ENCODE data around the gene GGA1. TPM values are rescaled to one million over a fixed set of nuclear protein-coding genes. Genes with fewer than 3 reads are reported as not detected.
A peak's percentile ranks its signal among the peaks of the same experiment; 100 is the strongest.

GGA1 gene
- total and polyA plus RNA-seq, 3 experiments from 2014 or later: 34.9 to 74.3 (median 69.1) TPM

- POLR2A ChIA-PET: interaction anchor here (1.5 to 9.6 kb wide), 2 partner anchors 21 to 28 kb away, joined by 7 to 50 read pairs; partner anchors contain the start of genes GGA1 and PDXP
- H3K9me3 Mint-ChIP-seq: no peaks in the 10 kb centered on the region
- no peaks in the 10 kb centered on the region for H3K27me3 ChIP-seq (ENCODE audit: insufficient read depth, low read length, poor library complexity, severe bottlenecking)
- peaks cover 79% of the 10 kb centered on the region for H3K4me1 ChIP-seq (ENCODE audit: insufficient read depth, low read length)
- no peak overlapping the region for H3K4me3 ChIP-seq (ENCODE audit: low read length)
- no peaks in the 10 kb centered on the region for H3K27me3 Mint-ChIP-seq
- peaks cover 0 to 18% (median 2%) of the 10 kb centered on the region in 3 donors for H3K36me3 Mint-ChIP-seq
- peaks cover 61 to 92% (median 65%) of the 10 kb centered on the region in 3 donors for H3K4me1 Mint-ChIP-seq
- no peaks in the 10 kb centered on the region for H3K36me3 ChIP-seq (ENCODE audit: insufficient read depth, low read length)
- CTCF ChIA-PET: interaction anchor here (1.1 to 11.2 kb wide), 2 partner anchors 11 to 23 kb away, joined by 3 to 236 read pairs; partner anchors contain the start of gene SH3BP1
- H3K4me3 Mint-ChIP-seq: peak overlapping the region in 2 of 7 donors; percentile 9 to 44
- no peak overlapping the region for H3K27ac ChIP-seq (ENCODE audit: low read depth, low read length)
- peak overlapping the region in 4 of 8 donors; percentile 36 to 70 (median 49) for H3K27ac Mint-ChIP-seq
- DNase-seq: no peak
- H3K9me3 ChIP-seq (ENCODE audit: low read length): no peaks in the 10 kb centered on the region
Observed at GRCh38 chr22:37629928-37630327, 21.3 kb downstream of the GGA1 start.

GRCh38 chr22:37630839-37631435, 22.3 kb downstream of the GGA1 start:
- Histone ChIP-seq H3K4me1 (ENCODE audit: insufficient read depth, low read length) (peaks cover 77% of the 10 kb centered on the region), H3K4me3 (ENCODE audit: low read length) (no peak overlapping the region), H3K36me3 (ENCODE audit: insufficient read depth, low read length) (no peaks in the 10 kb centered on the region), H3K27me3 (ENCODE audit: insufficient read depth, low read length, poor library complexity, severe bottlenecking) (no peaks in the 10 kb centered on the region), H3K27ac (ENCODE audit: low read depth, low read length) (peak overlapping the region; percentile 59), H3K9me3 (ENCODE audit: low read length) (no peaks in the 10 kb centered on the region)
- Mint-ChIP-seq H3K36me3 (peaks cover 0 to 14% (median 0%) of the 10 kb centered on the region in 3 donors), H3K9me3 (no peaks in the 10 kb centered on the region), H3K27ac (peak overlapping the region; percentile 79 to 97 (median 88)), H3K4me3 (peak overlapping the region in 4 of 7 donors; percentile 20 to 69 (median 48)), H3K4me1 (peaks cover 60 to 92% (median 63%) of the 10 kb centered on the region in 3 donors), H3K27me3 (no peaks in the 10 kb centered on the region)
- DNase-seq: no peak
- ChIA-PET POLR2A (interaction anchor here (0.9 to 9.6 kb wide), 4 partner anchors 12 to 45 kb away, joined by 4 to 50 read pairs (median 6); partner anchors contain the start of genes GGA1, LGALS1 and PDXP), CTCF (interaction anchor here (1.1 to 16.3 kb wide), 7 partner anchors 10 to 51 kb away, joined by 3 to 375 read pairs (median 4); partner anchors contain the start of genes LGALS1, NOL12, PDXP and SH3BP1)

- peaks cover 77% of the 10 kb centered on the region for H3K4me1 ChIP-seq (ENCODE audit: insufficient read depth, low read length)
- H3K27ac Mint-ChIP-seq: peak overlapping the region; percentile 65 to 97 (median 88)
- H3K27me3 Mint-ChIP-seq: no peaks in the 10 kb centered on the region
- H3K27me3 ChIP-seq (ENCODE audit: insufficient read depth, low read length, poor library complexity, severe bottlenecking): no peaks in the 10 kb centered on the region
- H3K4me1 Mint-ChIP-seq: peaks cover 65 to 92% (median 70%) of the 10 kb centered on the region in 3 donors
- no peaks in the 10 kb centered on the region for H3K9me3 ChIP-seq (ENCODE audit: low read length)
- ChIA-PET CTCF (interaction anchor here (0.8 to 16.3 kb wide), 9 partner anchors 8 to 50 kb away, joined by 3 to 375 read pairs (median 20); partner anchors contain the start of genes GGA1, LGALS1, NOL12 and PDXP), POLR2A (interaction anchor here (0.9 to 9.6 kb wide), 8 partner anchors 11 to 50 kb away, joined by 3 to 50 read pairs (median 6); partner anchors contain the start of genes GGA1, LGALS1 and PDXP)
- H3K36me3 ChIP-seq (ENCODE audit: insufficient read depth, low read length): no peaks in the 10 kb centered on the region
- peaks cover 0 to 14% (median 0%) of the 10 kb centered on the region in 3 donors for H3K36me3 Mint-ChIP-seq
- peak; percentile 30 to 75 (median 48) for DNase-seq
- H3K4me3 ChIP-seq (ENCODE audit: low read length): no peak overlapping the region
- H3K27ac ChIP-seq (ENCODE audit: low read depth, low read length): peak overlapping the region; percentile 59
- no peaks in the 10 kb centered on the region for H3K9me3 Mint-ChIP-seq
- H3K4me3 Mint-ChIP-seq: peak overlapping the region; percentile 54 to 90 (median 73)
Observed at GRCh38 chr22:37631448-37632173, 23.0 kb downstream of the GGA1 start.

GRCh38 chr22:37632174-37633088, 23.8 kb downstream of the GGA1 start:
- no peaks in the 10 kb centered on the region for H3K36me3 ChIP-seq (ENCODE audit: insufficient read depth, low read length)
- CTCF ChIA-PET: interaction anchor here (0.8 to 16.3 kb wide), 9 partner anchors 9 to 173 kb away, joined by 3 to 375 read pairs (median 20); partner anchors contain the start of genes GGA1, LGALS1, NOL12 and PDXP
- H3K36me3 Mint-ChIP-seq: peaks cover 0 to 14% (median 0%) of the 10 kb centered on the region in 3 donors
- peaks cover 77% of the 10 kb centered on the region for H3K4me1 ChIP-seq (ENCODE audit: insufficient read depth, low read length)
- DNase-seq: no peak
- H3K27me3 Mint-ChIP-seq: no peaks in the 10 kb centered on the region
- no peaks in the 10 kb centered on the region for H3K9me3 ChIP-seq (ENCODE audit: low read length)
- H3K27ac Mint-ChIP-seq: peak overlapping the region; percentile 89 to 99 (median 95)
- H3K27me3 ChIP-seq (ENCODE audit: insufficient read depth, low read length, poor library complexity, severe bottlenecking): no peaks in the 10 kb centered on the region
- no peaks in the 10 kb centered on the region for H3K9me3 Mint-ChIP-seq
- H3K4me1 Mint-ChIP-seq: peaks cover 65 to 92% (median 71%) of the 10 kb centered on the region in 3 donors
- POLR2A ChIA-PET: interaction anchor here (0.5 to 9.6 kb wide), 7 partner anchors 10 to 212 kb away, joined by 3 to 50 read pairs (median 6); partner anchors contain the start of genes ANKRD54, GGA1, LGALS1 and PDXP
- H3K4me3 ChIP-seq (ENCODE audit: low read length): peak overlapping the region; percentile 49
- H3K27ac ChIP-seq (ENCODE audit: low read depth, low read length): peak overlapping the region; percentile 59
- peak overlapping the region; percentile 72 to 95 (median 77) for H3K4me3 Mint-ChIP-seq

GRCh38 chr22:37633089-37633624, 24.5 kb downstream of the GGA1 start:
- DNase-seq: peak; percentile 44 to 80 (median 62)
- H3K4me3 Mint-ChIP-seq: peak overlapping the region; percentile 72 to 95 (median 77)
- peak overlapping the region; percentile 59 for H3K27ac ChIP-seq (ENCODE audit: low read depth, low read length)
- POLR2A ChIA-PET: interaction anchor here (0.5 to 9.6 kb wide), 6 partner anchors 9 to 211 kb away, joined by 3 to 50 read pairs (median 12); partner anchors contain the start of genes ANKRD54, GGA1, LGALS1 and PDXP
- H3K27ac Mint-ChIP-seq: peak overlapping the region; percentile 89 to 99 (median 95)
- peaks cover 77% of the 10 kb centered on the region for H3K4me1 ChIP-seq (ENCODE audit: insufficient read depth, low read length)
- peak overlapping the region; percentile 49 for H3K4me3 ChIP-seq (ENCODE audit: low read length)
- H3K9me3 ChIP-seq (ENCODE audit: low read length): no peaks in the 10 kb centered on the region
- no peaks in the 10 kb centered on the region for H3K27me3 Mint-ChIP-seq
- H3K27me3 ChIP-seq (ENCODE audit: insufficient read depth, low read length, poor library complexity, severe bottlenecking): no peaks in the 10 kb centered on the region
- H3K36me3 Mint-ChIP-seq: peaks cover 0 to 14% (median 0%) of the 10 kb centered on the region in 3 donors
- no peaks in the 10 kb centered on the region for H3K36me3 ChIP-seq (ENCODE audit: insufficient read depth, low read length)
- CTCF ChIA-PET: interaction anchor here (0.6 to 16.3 kb wide), 10 partner anchors 8 to 544 kb away, joined by 3 to 375 read pairs (median 12); partner anchors contain the start of genes GGA1, LGALS1, NOL12 and PDXP
- no peaks in the 10 kb centered on the region for H3K9me3 Mint-ChIP-seq
- H3K4me1 Mint-ChIP-seq: peaks cover 64 to 92% (median 69%) of the 10 kb centered on the region in 3 donors

GRCh38 chr22:37633625-37634416, 25.2 kb downstream of the GGA1 start:
- Histone ChIP-seq H3K4me1 (ENCODE audit: insufficient read depth, low read length) (peaks cover 77% of the 10 kb centered on the region), H3K4me3 (ENCODE audit: low read length) (peak overlapping the region; percentile 50), H3K9me3 (ENCODE audit: low read length) (no peaks in the 10 kb centered on the region), H3K27ac (ENCODE audit: low read depth, low read length) (peak overlapping the region; percentile 59), H3K27me3 (ENCODE audit: insufficient read depth, low read length, poor library complexity, severe bottlenecking) (no peaks in the 10 kb centered on the region), H3K36me3 (ENCODE audit: insufficient read depth, low read length) (no peaks in the 10 kb centered on the region)
- peaks cover 0 to 17% (median 0%) of the 10 kb centered on the region in 3 donors for H3K36me3 Mint-ChIP-seq
- H3K4me3 Mint-ChIP-seq: peak overlapping the region; percentile 72 to 95 (median 83)
- peak; percentile 47 to 80 (median 54) for DNase-seq
- CTCF ChIA-PET: interaction anchor here (0.6 to 16.3 kb wide), 11 partner anchors 7 to 543 kb away, joined by 3 to 375 read pairs (median 5); partner anchors contain the start of genes GGA1, LGALS1, NOL12 and PDXP
- H3K27ac Mint-ChIP-seq: peak overlapping the region; percentile 89 to 99 (median 96)
- POLR2A ChIA-PET: interaction anchor here (1.0 to 9.6 kb wide), 4 partner anchors 9 to 43 kb away, joined by 5 to 50 read pairs (median 18); partner anchors contain the start of genes GGA1 and PDXP
- H3K9me3 Mint-ChIP-seq: no peaks in the 10 kb centered on the region
- H3K27me3 Mint-ChIP-seq: no peaks in the 10 kb centered on the region
- peaks cover 66 to 92% (median 69%) of the 10 kb centered on the region in 3 donors for H3K4me1 Mint-ChIP-seq
